HG03039 (cell line): Measurements from ENCODE around the gene DRC7.

Experiments
- ATAC-seq: cut with Tn5 transposase; IDR thresholded peaks from one replicate; pipeline ENCODE4 v1.9.1; 2021; ENCODE audit warnings: mild to moderate bottlenecking, moderate library complexity; ENCODE audit not compliant: unreplicated experiment

The DRC7 gene

GRCh38 chr16:57759541-57760356, 65.1 kb downstream of the DRC7 start:
- no peak for ATAC-seq

- no peak for ATAC-seq
Observed at GRCh38 chr16:57760357-57761160, 66.0 kb downstream of the DRC7 start.

- ATAC-seq: no peak
Observed at GRCh38 chr16:57761301-57761700, 66.7 kb downstream of the DRC7 start.

GRCh38 chr16:57761957-57762356, 67.4 kb downstream of the DRC7 start:
- no peak for ATAC-seq

GRCh38 chr16:57762365-57763040, 67.9 kb downstream of the DRC7 start:
- ATAC-seq: no peak

GRCh38 chr16:57763285-57764005, 68.8 kb downstream of the DRC7 start:
- no peak for ATAC-seq

- ATAC-seq: no peak
Observed at GRCh38 chr16:57764006-57764340, 69.4 kb downstream of the DRC7 start.

GRCh38 chr16:57764341-57765159, 69.9 kb downstream of the DRC7 start:
- ATAC-seq: no peak

GRCh38 chr16:57765160-57765728, 70.6 kb downstream of the DRC7 start:
- no peak for ATAC-seq

GRCh38 chr16:57766714-57767348, 72.2 kb downstream of the DRC7 start:
- ATAC-seq: no peak

- no peak for ATAC-seq
Observed at GRCh38 chr16:57769541-57770145, 75.0 kb downstream of the DRC7 start.

GRCh38 chr16:57770361-57770760, 75.8 kb downstream of the DRC7 start:
- no peak for ATAC-seq

GRCh38 chr16:57771141-57771785, 76.7 kb downstream of the DRC7 start:
- ATAC-seq: no peak

- no peak for ATAC-seq
Observed at GRCh38 chr16:57773019-57773418, 78.4 kb downstream of the DRC7 start.

- no peak for ATAC-seq
Observed at GRCh38 chr16:57773655-57774295, 79.2 kb downstream of the DRC7 start.

GRCh38 chr16:57774705-57775285, 80.2 kb downstream of the DRC7 start:
- ATAC-seq: no peak

GRCh38 chr16:57775661-57776469, 81.3 kb downstream of the DRC7 start:
- no peak for ATAC-seq
